Stimulated activated naive CD4-positive, alpha-beta T cell (primary cell): Measurements from ENCODE around the gene FNDC7.
A peak's percentile ranks its signal among the peaks of the same experiment; 100 is the strongest.
"Not testable (repeated sequence)": the region's sequence is repeated elsewhere in the genome, so short reads cannot be mapped to it uniquely, and the experiment has no call there.

Experiments
- DNase-seq, 6 experiments: peaks; one replicate each; lab custom pipeline; 2025; lab: John Stamatoyannopoulos, UW

The FNDC7 gene, protein sequence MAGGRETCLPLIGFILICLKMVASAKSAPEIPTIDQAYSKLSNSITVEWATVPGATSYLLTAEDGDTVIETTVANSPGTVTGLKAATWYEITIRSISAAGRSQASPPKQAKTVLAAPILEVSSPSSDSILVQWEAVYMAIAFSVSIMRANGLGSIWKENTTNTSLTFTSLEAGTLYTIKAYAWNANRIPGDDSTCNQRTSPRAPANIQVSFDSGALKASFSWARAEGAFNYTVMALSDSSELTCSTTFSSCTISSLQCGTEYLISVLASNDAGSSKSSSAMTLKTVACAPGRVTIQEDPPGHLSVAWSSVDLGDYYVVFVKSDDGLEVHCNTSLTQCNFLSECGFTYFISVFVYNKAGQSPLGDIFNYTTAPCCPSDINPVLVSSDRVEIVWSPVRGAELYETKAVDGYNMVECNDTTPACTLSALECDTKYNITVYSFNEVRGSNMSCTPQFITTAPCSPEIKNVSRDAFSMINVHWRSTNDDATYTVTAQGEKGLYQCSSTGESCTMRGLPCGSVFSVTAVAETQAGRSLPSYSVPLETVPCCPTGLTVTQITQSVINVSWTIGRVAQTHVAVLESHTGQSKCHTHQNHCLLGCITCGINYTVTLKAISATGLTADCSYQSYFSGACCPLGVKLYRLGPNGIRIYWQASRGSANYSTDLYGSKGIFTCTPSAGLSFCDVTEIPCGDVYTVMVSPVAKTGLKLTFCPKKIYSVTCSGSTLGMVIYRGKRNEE

DNA sequence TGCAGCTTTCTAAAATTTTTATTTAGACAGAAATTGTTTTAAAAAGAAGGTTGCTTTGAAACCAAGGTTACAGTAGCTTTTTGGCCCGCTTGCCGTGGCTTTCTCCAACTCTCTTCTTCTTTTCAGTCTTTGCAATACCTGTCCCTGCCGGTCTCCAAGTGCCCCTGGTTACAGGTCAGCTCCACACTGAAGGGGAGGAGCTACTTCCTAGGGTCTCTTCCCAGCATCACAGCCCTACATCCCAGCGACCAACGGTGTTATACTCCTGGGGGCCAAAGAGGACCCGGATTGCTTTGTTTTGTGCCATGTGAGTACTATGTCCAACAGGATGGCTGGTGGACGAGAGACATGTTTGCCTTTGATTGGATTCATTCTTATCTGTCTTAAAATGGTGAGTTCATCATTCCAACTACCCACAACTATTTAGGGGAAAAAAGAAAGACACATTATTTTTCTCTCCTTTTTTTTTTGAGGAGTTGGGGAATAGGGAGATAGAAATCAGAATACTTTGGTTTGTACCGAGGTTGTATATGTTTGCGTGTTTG lies at the start of gene FNDC7:
TSS of gene FNDC7 (plus strand) at position 303 of the 545 bp plus-strand sequence. CDS start at position 329, 26 bp downstream.
- DNase-seq, result no peak

DNA sequence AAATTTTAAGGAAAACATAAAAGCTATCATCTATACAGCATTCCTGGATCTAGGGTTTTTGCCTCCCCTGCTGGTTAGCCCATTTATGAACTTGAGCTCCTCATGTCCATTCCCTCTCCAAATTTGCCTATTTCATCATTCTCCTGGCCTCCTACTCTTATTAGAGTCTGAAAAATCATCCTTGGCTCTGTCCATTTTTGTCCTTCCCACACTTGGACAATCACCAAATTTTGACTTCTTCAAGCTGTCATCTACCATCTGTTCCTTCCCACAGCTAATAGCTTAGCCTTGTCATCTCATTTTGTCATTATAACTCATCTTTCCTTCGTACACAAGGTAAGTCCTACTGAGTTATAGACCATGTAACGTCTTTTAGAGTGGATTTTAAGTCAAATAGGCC lies 49.6 kb upstream of the FNDC7 start:
- DNase-seq, result no peak

DNA sequence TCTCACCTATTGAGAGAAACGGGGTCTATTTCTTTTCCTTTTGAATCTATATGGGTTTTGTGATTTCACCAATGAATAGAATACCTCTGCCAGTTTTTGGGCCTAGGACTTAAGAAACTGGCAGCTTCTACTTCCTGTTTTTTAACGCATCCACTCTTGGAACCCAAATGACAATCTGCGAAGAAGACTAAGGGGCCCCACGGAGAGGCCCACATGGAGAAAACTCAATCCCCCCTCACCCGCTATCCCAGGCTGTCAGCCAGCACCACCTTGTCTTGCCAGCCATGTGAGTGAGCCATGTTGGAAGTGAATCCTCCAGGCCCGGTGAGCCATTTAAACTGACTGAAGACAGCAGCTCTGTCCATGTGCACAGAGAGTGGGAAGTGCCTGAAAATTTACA lies 48.2 kb upstream of the FNDC7 start:
- DNase-seq, result no peak

DNA sequence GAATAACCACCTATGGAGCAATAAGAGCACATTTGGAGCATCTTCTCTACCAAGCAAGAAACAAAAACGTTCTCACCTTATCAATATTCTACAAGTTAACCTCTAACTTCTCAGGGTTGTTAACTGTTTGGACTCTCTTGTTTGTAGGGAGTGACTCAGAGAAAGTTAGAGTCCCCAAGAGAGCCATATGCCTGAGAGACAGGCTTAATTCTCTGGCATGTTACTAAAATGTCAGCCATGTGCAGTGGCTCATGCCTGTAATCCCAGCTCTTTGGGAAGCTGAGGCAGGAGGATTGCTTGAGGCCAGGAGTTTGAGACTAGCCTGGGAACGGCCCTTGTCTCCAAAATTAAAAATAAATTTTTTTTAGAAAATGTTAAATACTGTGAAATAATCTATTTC lies 47.6 kb upstream of the FNDC7 start:
- DNase-seq, result no peak

DNA sequence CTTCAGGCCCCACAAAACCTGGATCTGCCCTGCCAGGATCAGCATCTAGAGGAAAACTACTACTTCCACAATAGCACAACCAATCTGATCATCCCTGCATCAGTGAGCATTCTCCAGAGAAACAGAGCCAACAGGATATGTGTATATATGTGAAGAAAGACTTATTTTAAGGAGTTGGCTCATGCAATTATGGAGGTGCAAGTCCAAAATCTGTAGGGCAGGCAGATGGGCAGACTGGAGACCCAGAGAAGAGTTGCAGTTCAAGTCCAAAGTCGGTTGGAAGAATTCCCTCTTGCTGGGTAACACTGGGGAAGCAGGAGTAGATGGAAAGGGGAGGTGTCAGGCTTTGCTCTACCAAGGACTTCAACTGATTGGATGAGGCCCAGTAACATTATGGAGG lies 46.9 kb upstream of the FNDC7 start:
- no peak for DNase-seq

DNA sequence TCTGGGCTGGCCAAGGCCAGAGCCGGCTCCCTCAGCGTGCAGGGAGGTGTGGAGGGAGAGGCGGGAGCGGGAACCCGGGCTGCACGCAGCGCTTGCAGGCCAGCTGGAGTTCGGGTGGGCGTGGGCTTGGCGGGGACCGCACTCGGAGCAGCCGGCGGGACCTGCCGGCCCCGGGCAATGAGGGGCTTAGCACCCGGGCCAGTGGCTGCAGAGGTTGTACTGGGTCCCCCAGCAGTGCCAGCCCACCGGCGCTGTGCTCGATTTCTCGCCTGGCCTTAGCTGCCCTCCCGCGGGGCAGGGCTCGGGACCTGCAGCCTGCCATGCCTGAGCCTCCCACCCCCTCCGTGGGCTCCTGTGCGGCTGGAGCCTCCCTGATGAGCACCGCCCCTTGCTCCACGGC lies 45.3 kb upstream of the FNDC7 start:
- not testable (repeated sequence) for DNase-seq

DNA sequence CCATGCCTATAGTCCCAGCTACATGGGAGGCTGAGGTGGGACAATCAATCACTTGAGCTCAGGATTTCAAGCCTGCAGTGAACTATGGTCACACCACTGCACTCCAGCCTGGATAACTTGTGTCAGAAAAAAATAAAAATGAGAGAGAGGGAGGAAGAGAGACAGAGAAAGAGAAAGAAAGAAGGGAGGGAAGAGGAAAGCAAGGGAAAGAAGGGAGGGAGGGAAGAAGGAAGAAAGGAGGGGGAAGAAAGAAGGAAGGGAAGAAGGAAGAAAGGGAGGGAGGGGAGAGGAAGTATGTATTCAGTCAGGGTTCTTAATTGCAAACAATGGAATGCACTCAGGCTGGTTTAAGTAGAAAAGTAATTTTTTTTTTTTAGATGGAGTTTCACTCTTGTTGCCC lies 43.9 kb upstream of the FNDC7 start:
- no peak for DNase-seq

DNA sequence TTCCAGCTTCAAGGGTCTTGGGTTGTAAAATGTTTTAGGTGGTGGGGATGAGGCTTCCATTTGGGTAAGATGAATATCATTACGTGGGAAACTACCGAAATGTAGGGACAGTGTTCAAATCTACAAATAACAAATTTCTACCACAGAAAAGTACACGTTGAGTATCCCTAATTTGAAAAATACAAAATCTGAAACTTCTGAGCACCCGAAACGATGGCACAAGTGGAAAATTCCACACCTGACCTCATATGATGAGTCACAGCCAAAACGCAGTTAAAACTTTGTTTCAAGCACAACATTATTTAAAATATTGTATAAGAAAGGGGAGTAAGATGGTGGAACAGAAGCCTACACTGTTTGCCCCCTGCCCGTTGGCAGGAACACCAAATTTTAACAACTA lies 43.0 kb upstream of the FNDC7 start:
- DNase-seq, result no peak

DNA sequence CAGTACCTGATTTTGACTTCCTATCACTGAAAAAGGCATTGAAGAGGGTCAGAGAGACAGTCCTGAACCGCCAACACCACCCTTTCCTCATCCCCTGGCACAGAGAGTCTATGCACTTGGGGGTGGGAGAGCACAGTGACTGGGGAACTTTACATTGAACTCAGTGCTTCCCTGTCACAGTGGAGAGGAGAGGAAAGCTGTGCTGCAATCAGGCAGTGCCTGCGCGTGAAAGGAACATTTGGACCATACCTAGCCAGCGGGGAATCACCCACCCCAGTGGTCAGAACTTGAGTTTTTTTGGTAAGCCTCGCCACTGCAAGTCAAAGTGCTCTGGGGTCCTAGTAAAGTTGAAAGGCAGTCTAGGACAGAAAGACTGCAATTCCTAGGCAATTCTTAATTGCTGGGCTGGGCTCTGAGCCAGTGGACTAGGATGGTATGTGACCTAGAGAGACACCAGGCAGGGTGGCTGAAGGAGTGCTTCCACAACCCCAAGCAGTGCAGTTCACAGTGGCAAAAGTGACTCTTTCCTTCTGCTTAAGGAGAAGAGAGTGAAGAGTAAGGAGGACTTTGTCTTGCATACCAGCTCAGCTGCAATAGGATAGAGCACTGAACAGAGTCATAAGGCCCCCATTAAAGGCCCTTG lies 42.5 kb upstream of the FNDC7 start:
- no peak for DNase-seq

DNA sequence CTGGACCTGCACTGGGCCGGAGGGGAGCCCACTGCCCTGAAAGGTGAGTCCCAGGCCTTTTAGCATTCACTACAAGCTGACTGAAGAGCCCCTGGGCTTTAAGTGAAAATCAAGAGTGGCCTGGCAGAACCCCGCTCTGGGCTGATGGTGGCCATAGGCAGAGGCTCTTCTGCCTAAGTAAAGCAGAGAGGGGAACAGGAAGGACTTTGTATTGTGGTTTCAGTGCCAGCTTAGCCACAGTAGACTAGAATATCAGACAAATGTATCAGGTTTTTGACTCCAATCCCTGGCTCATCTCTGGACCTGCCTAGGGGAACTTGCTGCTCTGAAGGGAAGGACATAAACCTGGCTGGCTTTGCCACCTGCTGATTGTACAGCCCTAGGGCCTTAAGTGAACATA lies 41.6 kb upstream of the FNDC7 start:
- DNase-seq, result no peak

DNA sequence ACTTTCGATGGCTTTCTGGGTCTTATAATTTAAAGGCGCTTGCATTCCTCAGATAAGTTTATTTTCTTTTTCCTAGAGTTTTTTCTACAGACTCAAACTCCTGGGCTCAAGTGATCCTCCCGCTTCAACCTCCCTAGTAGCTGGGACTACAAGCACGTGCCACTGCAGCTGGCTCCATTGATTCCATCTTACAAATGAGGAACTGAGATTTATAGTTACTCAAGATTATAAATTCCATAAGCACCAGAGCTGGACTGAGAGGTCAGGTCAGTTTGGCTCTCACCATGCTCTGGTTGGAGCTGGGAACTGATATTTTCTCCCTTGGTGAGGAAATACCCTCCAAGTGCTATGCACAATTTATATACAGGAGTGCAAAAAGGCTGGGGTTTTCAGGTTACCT lies 34.0 kb upstream of the FNDC7 start:
- no peak for DNase-seq

DNA sequence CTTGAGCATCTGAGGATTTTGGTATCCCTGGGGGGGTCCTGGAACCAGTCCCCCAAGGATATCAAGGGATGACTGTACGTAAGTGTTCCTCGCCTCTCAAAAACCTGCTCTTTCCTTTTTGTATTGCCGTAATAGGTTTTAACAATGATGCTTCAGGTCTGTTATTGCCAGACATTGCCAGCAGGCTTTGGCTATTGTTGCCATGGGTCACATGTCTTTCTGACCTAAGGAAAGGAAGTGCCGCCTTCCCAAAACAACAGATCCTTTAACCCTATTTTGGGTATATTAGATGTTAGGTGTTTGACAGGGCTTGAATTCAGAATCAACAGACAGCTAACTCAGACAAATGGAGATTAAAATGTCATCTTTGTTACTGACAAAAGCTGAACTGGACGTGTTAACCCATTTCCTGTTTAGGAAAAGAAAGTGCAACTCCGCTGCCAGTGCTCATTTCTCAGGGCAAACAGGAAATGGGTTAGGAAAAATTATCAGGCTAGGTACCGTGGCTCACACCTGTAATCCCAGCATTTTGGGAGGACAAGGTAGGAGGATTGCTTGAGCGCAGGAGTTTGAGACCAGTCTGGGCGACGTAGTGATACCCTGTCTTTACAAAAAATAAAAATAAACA lies 33.0 kb upstream of the FNDC7 start:
- DNase-seq, result no peak

DNA sequence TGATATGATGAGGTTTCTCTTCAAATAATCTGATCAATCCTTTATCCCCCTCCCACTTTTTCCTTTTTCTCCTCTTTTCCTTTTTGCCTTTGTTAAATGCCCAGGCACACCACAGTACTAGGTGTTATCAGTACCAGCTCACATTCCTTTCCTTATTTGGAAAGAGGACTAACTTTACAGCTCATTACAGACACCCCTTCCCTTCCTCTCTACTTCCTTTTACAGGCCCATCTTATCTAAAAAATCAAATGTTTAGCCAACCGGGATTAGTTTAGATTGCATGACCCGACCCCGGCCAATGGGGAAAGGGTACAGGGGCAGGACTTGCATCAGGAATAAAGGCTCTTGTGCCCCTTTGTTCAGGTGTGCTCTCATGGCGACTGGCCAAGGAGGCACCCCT lies 31.0 kb upstream of the FNDC7 start:
- DNase-seq, result not testable (repeated sequence)

DNA sequence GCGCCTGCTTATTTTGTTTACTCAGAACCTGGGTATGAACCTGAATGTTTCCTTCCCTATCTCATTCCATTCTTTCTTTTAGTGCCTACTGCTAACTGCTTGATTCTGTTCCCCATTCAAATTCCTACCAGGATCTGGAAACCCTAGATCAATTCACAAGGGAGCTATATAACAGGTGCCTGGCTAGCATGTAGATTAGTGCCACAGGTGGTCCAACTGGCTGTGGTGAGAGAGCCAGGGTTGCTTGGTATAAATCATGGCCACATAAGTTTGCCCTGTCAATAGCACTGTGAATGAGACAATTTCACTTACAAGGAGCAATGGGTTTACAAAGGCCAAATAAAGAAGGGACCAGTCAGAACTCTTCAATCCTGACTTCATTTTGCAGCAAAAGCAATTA lies 27.2 kb upstream of the FNDC7 start:
- DNase-seq, result no peak

DNA sequence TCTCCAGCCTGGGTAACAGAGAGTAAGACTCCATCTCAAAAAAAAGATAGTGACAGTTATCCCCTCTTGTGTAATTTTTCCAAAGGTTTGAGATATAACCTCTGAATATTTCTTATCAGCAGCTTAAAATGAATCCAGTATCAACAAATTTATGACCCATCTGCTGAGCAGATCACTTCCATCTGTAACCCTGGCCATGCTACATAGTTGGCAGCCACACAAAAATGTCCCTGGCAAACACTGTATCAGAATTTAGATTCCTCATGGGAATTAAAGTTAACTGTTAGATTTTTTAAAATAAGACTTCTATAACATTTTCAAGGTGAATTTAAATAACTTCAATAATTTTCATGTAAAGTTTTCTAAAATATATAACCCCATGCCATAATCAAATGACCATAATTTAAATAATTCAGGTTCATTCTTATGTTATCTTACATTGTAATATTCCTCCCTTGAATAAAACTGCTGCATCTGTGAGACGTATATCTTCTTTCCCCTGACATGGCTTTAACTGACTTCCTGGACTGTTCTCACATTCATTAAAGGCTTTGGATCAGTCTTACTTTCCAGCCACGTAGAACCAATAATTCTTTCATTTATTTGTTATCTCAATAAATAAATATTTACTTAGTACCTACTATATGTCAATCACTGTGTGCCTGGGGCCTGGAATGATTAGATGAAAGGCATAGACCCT lies 25.9 kb upstream of the FNDC7 start:
- DNase-seq, result no peak

DNA sequence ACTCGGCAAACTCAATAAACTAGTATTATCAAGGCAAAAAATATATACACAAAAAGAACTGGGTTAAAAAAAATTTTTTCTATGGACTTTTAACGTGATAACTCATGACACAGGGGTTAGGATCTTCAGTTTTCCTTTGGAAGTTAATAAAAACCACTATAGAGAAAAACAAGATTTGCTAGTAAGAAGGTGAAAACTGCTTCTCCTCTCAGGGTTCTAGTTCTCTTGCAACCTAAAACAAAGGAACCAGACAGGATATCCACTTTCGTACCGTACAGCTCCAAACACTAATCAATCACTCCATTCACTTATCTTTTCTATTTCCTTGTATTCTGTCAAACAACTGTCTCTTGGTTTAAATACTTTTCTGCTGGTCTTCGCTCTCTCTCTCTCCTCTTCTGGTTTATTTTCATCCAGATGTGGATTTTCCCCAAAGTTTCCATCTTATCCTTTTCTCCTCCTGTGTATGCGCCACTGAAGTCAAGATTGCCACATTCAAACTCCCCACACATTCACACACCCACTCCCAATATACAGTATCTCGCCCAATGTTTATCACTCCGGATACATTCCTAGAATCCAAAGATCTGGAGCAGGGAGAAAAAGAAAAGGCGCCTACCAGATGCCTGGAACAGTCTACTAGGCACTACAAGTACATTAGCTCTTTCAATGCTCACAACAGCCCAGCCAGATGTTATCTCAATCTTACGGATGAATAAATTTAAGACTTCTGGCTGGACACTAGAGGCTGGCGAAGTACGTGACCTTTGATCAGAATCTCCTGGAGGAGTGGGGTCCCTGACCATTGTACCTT lies 21.4 kb upstream of the FNDC7 start:
- no peak for DNase-seq

DNA sequence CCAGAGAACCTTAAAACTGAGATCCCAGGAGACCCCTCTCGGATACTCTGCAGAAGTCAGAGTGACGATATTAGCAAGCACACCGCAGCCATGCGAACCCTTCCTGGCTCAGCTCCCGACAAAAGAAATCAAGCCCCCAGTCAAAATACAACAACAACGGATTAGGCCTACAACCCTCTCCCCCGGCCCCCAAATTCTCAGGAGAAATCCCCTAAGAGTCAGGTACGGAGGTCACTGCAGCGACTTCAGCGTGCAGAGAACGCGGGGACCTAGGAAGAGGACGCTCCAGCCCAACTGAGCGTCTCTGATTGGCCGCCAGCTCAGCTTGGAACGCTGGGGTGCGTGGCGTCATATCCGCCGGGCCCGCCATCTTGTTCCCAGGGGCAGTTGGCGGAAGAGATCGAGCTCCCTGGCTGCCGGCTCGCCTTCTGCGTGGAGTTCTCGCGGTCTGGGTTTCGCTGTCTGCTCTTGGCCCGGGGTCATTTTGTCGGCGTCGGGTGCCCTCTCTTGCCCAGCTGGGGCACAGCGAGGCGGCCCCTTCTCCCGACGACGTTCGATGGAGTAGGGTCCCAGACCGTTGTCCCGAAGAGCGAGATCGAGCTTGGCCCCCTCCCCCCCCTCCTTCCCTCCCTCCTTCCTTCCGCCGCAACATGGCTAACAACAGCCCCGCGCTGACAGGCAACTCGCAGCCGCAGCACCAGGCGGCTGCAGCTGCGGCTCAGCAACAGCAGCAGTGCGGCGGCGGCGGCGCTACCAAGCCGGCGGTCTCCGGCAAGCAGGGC lies 20.6 kb upstream of the FNDC7 start, which contains the start of gene PRPF38B:
TSS of gene PRPF38B (plus strand) at position 369 of the 782 bp plus-strand sequence. CDS start at position 651, 282 bp downstream.
- peak; percentile 91 to 98 (median 94) for DNase-seq

DNA sequence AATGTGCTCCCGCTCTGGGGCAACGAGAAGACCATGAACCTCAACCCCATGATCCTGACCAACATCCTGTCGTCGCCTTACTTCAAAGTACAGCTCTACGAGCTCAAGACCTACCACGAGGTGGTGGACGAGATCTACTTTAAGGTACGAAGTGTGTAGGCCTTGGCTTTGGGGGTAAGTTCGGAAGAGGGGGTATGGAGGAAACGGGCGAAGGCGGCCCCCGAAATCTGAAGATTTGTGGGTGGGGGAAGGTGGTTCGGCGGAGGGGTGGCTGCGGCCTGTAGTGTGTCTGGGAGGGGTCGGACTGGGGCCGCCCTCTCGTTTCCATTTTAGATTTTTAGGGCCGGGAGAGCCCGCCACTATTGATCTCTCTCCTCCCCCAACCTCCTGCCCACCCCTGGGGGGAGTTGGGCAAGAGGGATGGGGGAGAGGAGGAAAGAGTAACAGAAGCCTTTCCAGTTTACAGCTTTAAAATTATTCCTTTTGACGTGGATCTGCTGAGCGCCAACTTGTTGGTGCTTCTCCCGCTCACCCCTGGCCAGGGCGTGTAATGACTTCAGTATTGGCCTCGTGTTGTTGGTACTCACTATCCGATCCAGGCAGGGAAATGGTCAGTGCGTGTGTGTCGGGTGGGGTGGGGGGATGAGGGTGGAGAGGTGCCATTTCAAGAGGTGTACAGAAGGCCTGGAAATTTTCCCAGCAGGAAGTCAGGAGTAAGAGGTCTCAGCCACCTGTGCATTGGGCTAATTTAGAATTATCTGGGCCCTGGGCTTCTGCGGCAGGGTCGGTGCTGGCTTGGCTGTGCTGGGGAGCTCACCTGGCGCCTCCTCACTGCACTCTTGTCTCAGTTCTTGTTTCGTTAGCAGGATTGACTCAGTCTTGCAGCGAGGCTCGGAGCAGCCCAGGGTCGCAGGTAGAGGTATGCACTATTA lies 19.7 kb upstream of the FNDC7 start:
- peak in 5 of 6 experiments; percentile 78 to 97 (median 92) for DNase-seq

DNA sequence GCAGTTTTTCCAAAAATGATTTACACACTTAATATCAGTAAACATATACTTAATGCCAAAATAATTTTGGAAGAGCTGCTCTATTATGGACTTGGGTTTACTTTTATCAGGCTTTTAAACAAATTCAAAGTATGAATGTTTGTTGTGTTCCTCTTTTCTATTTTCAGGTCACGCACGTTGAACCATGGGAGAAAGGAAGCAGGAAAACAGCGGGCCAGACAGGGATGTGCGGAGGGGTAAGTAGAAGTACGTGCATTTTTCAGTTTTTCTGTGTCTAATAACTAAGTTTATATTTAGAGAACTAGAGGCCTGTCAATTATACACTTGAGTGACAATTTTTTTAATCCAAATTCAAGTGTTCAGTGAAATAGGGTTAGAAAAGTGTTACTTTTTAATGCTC lies 17.2 kb upstream of the FNDC7 start:
- DNase-seq, result no peak
